Inferior parietal cortex (tissue), 1 donor: Measurements from ENCODE around the gene TMEM259.

ENCODE experiments used
- DNase-seq: peaks from one replicate; pipeline ENCODE4 v3.0.0-alpha.2; 2016; ENCODE audit errors: extremely low spot score

TMEM259 gene

GRCh38 chr19:1055886-1056620 lies 35.1 kb upstream of the TMEM259 start:
- DNase-seq: no peak

GRCh38 chr19:1055028-1055425 lies 34.1 kb upstream of the TMEM259 start:
- no peak for DNase-seq

GRCh38 chr19:1054102-1055027 lies 33.4 kb upstream of the TMEM259 start:
- DNase-seq: no peak

- no peak for DNase-seq
Observed at GRCh38 chr19:1053176-1054101, 32.5 kb upstream of the TMEM259 start.

- DNase-seq: no peak
Observed at GRCh38 chr19:1052349-1052975, 31.5 kb upstream of the TMEM259 start.

- no peak for DNase-seq
Observed at GRCh38 chr19:1051791-1052190, 30.9 kb upstream of the TMEM259 start.

- DNase-seq: no peak
Observed at GRCh38 chr19:1050989-1051788, 30.3 kb upstream of the TMEM259 start.

GRCh38 chr19:1049800-1050199 lies 28.9 kb upstream of the TMEM259 start:
- DNase-seq: no peak

GRCh38 chr19:1049106-1049505 lies 28.2 kb upstream of the TMEM259 start:
- DNase-seq: no peak

- DNase-seq: no peak
Observed at GRCh38 chr19:1047696-1048147, 26.8 kb upstream of the TMEM259 start.

- no peak for DNase-seq
Observed at GRCh38 chr19:1046836-1047695, 26.1 kb upstream of the TMEM259 start.

GRCh38 chr19:1046117-1046626 lies 25.2 kb upstream of the TMEM259 start:
- no peak for DNase-seq

GRCh38 chr19:1045247-1045603 lies 24.3 kb upstream of the TMEM259 start:
- DNase-seq: peak; percentile 58

GRCh38 chr19:1042689-1043511 lies 22.0 kb upstream of the TMEM259 start:
- DNase-seq: no peak

GRCh38 chr19:1041835-1042685 lies 21.1 kb upstream of the TMEM259 start:
- DNase-seq: no peak

GRCh38 chr19:1041272-1041834 lies 20.4 kb upstream of the TMEM259 start:
- DNase-seq: no peak
